HG03066 (cell line): ENCODE results near the gene C8B.

Experiments used
- ATAC-seq: cut with Tn5 transposase; IDR thresholded peaks from one replicate; pipeline ENCODE4 v1.9.1; 2021; ENCODE audit warnings: low read depth; ENCODE audit not compliant: unreplicated experiment

C8B gene

GRCh38 chr1:56973923-56974742 lies 8.3 kb upstream of the C8B start:
- no peak for ATAC-seq

- ATAC-seq, result no peak
These were observed 7.2 kb upstream of the C8B start for GRCh38 chr1:56972976-56973375.

GRCh38 chr1:56970280-56970679 lies 4.5 kb upstream of the C8B start:
- ATAC-seq, result no peak

GRCh38 chr1:56968878-56969495 lies 3.2 kb upstream of the C8B start:
- no peak for ATAC-seq

GRCh38 chr1:56967900-56968832 lies 2.4 kb upstream of the C8B start:
- ATAC-seq, result no peak

GRCh38 chr1:56967355-56967754 lies 1.5 kb upstream of the C8B start:
- no peak for ATAC-seq

GRCh38 chr1:56966698-56966999 lies 834 bp upstream of the C8B start:
- ATAC-seq, result no peak

GRCh38 chr1:56965191-56965590 lies 624 bp downstream of the C8B start:
- no peak for ATAC-seq

GRCh38 chr1:56964349-56965017 lies 1.3 kb downstream of the C8B start:
- no peak for ATAC-seq

- ATAC-seq, result no peak
These were observed 2.1 kb downstream of the C8B start for GRCh38 chr1:56963667-56964066.

GRCh38 chr1:56961426-56961825 lies 4.4 kb downstream of the C8B start:
- no peak for ATAC-seq

GRCh38 chr1:56958526-56958925 lies 7.3 kb downstream of the C8B start:
- ATAC-seq, result no peak

- ATAC-seq, result no peak
These were observed 7.9 kb downstream of the C8B start for GRCh38 chr1:56957931-56958330.

- no peak for ATAC-seq
These were observed 11.2 kb downstream of the C8B start for GRCh38 chr1:56954664-56955063.

- no peak for ATAC-seq
These were observed 12.4 kb downstream of the C8B start for GRCh38 chr1:56953386-56953785.

GRCh38 chr1:56952501-56952900 lies 13.3 kb downstream of the C8B start:
- ATAC-seq, result no peak

- no peak for ATAC-seq
These were observed 17.3 kb downstream of the C8B start for GRCh38 chr1:56948403-56949023.

- no peak for ATAC-seq
These were observed 25.8 kb downstream of the C8B start for GRCh38 chr1:56940039-56940438.

GRCh38 chr1:56939209-56939608 lies 26.6 kb downstream of the C8B start:
- ATAC-seq, result no peak

- no peak for ATAC-seq
These were observed 27.2 kb downstream of the C8B start for GRCh38 chr1:56938646-56939045.
